Right lobe of liver (tissue), 6 donors: ENCODE data around the gene SH3YL1. TPM values are rescaled to one million over a fixed set of nuclear protein-coding genes. Genes with fewer than 3 reads are reported as not detected.

Source experiments
- ATAC-seq, 4 donors: fragments of 200-7000 bp; cut with Tn5 transposase; one replicate each; pipeline ENCODE4 v1.9.1; 2020; ENCODE audit warnings: mild to moderate bottlenecking in 4 of 4, moderate library complexity in 4 of 4
- DNase-seq, 3 donors: peaks; one replicate each; pipeline ENCODE4 v3.0.0-alpha.2; 2020
- H3K27ac ChIP-seq, 3 donors: fragments of 200-600 bp; one replicate each; pipeline ENCODE4 v1.8.0; 2022
- H3K27me3 ChIP-seq, 2 donors: fragments of 200-600 bp; one replicate each; pipeline ENCODE4 v1.8.0; 2022
- H3K36me3 ChIP-seq, 4 donors: fragments of 200-600 bp; sonication (generic) in 1 of 4; one replicate each; pipeline versions ENCODE4 v1.5.1 to v1.8.0; 2017 to 2022; ENCODE audit warnings: control low read depth in 1 of 4
- H3K4me1 ChIP-seq, 4 donors: fragments of 200-600 bp; sonication (generic) in 1 of 4; one replicate each; pipeline versions ENCODE4 v1.5.1 to v1.8.0; 2017 to 2022; ENCODE audit warnings: control low read depth in 1 of 4
- H3K4me3 ChIP-seq, 3 donors: fragments of 200-600 bp; one replicate each; pipeline ENCODE4 v1.8.0; 2022
- H3K9me3 ChIP-seq, 4 donors: fragments of 200-600 bp; sonication (generic) in 1 of 4; one replicate each; pipeline versions ENCODE4 v1.5.1 to v1.8.0; 2017 to 2022; ENCODE audit warnings: control low read depth in 1 of 4
- POLR2A ChIP-seq: fragments of 450-650 bp; IDR thresholded peaks from one replicate; pipeline ENCODE4 v1.6.1; 2017; ENCODE audit warnings: antibody characterized with exemption, mild to moderate bottlenecking
- WGBS: methylation state at CpG from one replicate; pipeline ENCODE4 v1.1.6; 2018; ENCODE audit warnings: low coverage, low lambda C conversion rate; ENCODE audit not compliant: insufficient coverage; ENCODE audit errors: missing lambda C conversion rate; 5-methylcytosine and 5-hydroxymethylcytosine counted together
- intact Hi-C, 2 donors: fragments of 100-400 bp; cut with DNase I; formaldehyde crosslinking; loops; one replicate each; pipeline versions ENCODE4 v1.11.2 to v1.14.1; 2022
- total RNA-seq, 6 experiments: library from RNA; depleted of rRNA in 2 of 6; stranded (reverse); fragments of >200 nt in 2 of 6; fragmentation: NEBNext Ultra II Directional in 3 of 6; extraction: Animal tissue kit (Norgen Biotek cat#: 25700) in 3 of 6; gene quantifications; one replicate each; pipeline versions ENCODE4 v1.1.0 to v1.2.4, GENCODE V29; 2016 to 2023
- TF ChIP-seq, protein P1 (sequence below), 4 donors: fragments of 200-600 bp in 3 of 4; fragments of 450-650 bp in 1 of 4; IDR thresholded peaks; one replicate each; pipeline versions ENCODE4 v1.5.1 to v1.8.0; 2016 to 2022; ENCODE audit warnings: antibody characterized with exemption in 4 of 4, mild to moderate bottlenecking in 2 of 4
- donor health status: DM: no; HTN: yes; CAD: no.
- donor health status: DM: no; HTN: no; CAD: no.
- donor health status: DM: no; HTN: no; CAD: no.
- donor health status: DM: no; HTN: yes; CAD: no.
- donor health status: DM: no; HTN: yes; CAD: no.

SH3YL1 gene
- total RNA-seq, 6 experiments from 2014 or later, result 5.9 to 23.0 (median 8.7) TPM

DNA sequence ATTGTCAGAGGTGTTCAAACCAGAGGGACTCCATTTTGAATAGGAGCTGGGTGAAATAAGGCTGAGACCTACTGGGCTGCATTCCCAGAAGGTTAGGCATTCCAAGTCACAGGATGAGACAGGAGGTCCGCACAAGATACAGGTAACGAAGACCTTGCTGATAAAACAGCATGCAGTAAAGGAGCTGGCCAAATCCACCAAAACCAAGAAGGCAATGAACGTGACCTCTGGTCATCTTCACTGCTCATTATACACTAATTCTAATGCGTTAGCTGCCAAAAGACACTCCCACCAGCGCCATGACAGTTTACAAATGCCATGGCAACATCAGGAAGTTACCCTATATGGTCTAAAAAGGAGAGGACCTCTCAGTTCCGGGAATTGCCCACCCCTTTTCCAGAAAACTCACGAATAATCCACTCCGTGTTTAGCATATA lies 10.6 kb downstream of the SH3YL1 start:
- Histone ChIP-seq H3K27me3 (no peaks in the 10 kb centered on the region), H3K4me3 (no peak overlapping the region), H3K4me1 (peaks cover 0 to 5% (median 0%) of the 10 kb centered on the region in 4 donors), H3K27ac (no peak overlapping the region), H3K36me3 (peaks cover 0 to 13% (median 0%) of the 10 kb centered on the region in 4 donors), H3K9me3 (no peaks in the 10 kb centered on the region)
- 74% methylated on average over 5 of the region's 8 CpGs for WGBS
- no peak for DNase-seq
- TF ChIP-seq POLR2A, result no peak
- TF ChIP-seq, protein P1, sequence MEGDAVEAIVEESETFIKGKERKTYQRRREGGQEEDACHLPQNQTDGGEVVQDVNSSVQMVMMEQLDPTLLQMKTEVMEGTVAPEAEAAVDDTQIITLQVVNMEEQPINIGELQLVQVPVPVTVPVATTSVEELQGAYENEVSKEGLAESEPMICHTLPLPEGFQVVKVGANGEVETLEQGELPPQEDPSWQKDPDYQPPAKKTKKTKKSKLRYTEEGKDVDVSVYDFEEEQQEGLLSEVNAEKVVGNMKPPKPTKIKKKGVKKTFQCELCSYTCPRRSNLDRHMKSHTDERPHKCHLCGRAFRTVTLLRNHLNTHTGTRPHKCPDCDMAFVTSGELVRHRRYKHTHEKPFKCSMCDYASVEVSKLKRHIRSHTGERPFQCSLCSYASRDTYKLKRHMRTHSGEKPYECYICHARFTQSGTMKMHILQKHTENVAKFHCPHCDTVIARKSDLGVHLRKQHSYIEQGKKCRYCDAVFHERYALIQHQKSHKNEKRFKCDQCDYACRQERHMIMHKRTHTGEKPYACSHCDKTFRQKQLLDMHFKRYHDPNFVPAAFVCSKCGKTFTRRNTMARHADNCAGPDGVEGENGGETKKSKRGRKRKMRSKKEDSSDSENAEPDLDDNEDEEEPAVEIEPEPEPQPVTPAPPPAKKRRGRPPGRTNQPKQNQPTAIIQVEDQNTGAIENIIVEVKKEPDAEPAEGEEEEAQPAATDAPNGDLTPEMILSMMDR (IDR thresholded peaks at IDR 0.05), result no peak
- intact Hi-C loops, result no loop called here
- ATAC-seq, result no peak

DNA sequence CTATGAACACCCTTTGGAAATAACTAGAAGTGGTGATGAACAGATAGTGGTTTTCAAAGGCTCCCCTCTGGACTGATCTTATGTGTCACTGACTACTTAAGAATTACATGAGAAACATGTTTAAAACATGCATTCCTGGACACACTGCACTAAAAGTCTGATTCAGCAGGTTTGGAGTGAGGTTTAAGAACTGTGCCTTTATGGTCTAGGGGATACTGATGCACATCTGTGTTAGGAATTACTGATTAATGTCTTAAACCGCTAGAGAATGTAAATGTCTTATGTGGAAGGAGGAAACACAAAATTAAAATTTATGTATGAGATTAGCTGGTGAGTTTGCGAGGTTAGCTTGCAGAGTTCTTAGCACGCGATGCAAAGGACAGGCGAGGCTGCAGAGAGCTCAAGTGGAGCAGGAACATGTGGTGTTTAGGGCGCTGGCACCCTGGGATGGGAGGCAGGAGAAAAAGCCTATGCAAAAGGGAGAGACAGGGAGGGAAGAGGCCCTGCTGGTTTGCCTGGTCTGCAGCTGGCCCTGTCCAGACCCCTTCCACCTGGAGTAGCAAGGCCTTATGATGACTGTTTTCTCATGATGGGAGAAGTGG lies 11.7 kb downstream of the SH3YL1 start:
- TF ChIP-seq, protein P1 (IDR thresholded peaks at IDR 0.05), result no peak
- TF ChIP-seq POLR2A, result no peak
- Histone ChIP-seq H3K4me1 (peaks cover 0 to 5% (median 0%) of the 10 kb centered on the region in 4 donors), H3K36me3 (peaks cover 0 to 13% (median 0%) of the 10 kb centered on the region in 4 donors), H3K4me3 (no peak overlapping the region), H3K27me3 (no peaks in the 10 kb centered on the region), H3K9me3 (no peaks in the 10 kb centered on the region), H3K27ac (no peak overlapping the region)
- DNase-seq, result no peak
- intact Hi-C loops, result no loop called here
- ATAC-seq, result no peak
- WGBS, result 90% methylated on average over 6 of the region's 6 CpGs

DNA sequence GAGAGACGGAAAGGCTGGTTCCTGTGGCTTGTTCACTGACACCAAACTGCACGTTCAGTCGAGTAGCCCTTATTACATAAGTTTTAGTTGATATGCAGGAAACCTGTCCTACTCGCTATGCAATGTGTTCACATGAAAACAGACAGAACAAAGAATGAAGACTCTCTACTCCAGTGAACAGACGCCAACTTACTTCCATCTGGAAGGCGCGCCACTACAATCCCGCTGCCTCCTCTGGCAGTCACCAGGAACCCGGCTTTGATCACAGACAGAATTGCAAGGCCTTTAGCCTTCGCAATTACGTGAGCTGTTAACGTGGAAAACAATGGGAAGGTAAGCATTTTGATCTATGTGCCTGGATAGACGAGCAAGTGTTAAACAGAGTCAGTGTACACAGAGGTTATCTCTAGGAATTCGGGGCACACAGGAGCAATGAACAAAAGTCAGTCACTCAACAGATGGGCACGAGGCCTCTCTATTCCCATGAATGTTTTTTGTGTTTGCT lies 14.2 kb downstream of the SH3YL1 start:
- Histone ChIP-seq H3K4me3 (no peak overlapping the region), H3K27me3 (no peaks in the 10 kb centered on the region), H3K27ac (no peak overlapping the region), H3K4me1 (no peaks in the 10 kb centered on the region), H3K9me3 (no peaks in the 10 kb centered on the region), H3K36me3 (peaks cover 0 to 20% (median 0%) of the 10 kb centered on the region in 4 donors)
- 79% methylated on average over 11 of the region's 15 CpGs for WGBS
- no peak for DNase-seq
- TF ChIP-seq POLR2A, result no peak
- TF ChIP-seq, protein P1 (IDR thresholded peaks at IDR 0.05), result no peak
- no peak for ATAC-seq
- intact Hi-C loops, result no loop called here

DNA sequence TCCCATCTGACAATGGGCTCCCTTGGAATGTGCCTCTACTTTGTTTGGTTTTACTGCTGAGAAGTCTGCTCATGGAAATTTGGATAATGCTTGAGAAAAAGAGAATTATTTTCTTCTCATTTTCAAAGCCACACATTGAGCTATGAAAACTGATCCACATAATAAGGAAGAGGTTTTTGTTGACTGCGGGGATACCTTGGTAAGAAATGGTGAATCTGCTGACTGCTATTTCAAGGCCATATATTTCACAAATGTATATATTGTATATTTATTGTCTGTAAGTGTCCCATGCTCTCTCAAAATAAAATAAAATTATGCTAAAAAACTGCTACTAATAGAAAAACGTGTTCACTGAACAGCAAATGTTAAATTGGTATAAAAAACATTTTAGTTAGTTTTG lies 15.1 kb downstream of the SH3YL1 start:
- no peak overlapping the region for H3K4me3 ChIP-seq
- H3K9me3 ChIP-seq, result no peaks in the 10 kb centered on the region
- no peaks in the 10 kb centered on the region for H3K27me3 ChIP-seq
- ATAC-seq, result no peak
- peaks cover 0 to 20% (median 0%) of the 10 kb centered on the region in 4 donors for H3K36me3 ChIP-seq
- TF ChIP-seq POLR2A, result no peak
- TF ChIP-seq, protein P1 (IDR thresholded peaks at IDR 0.05), result no peak
- no peak for DNase-seq
- 79% methylated on average over 2 of the region's 2 CpGs for WGBS
- no peak overlapping the region for H3K27ac ChIP-seq
- no peaks in the 10 kb centered on the region for H3K4me1 ChIP-seq
- intact Hi-C loops, result no loop called here
